PC-9 (cell line): ENCODE data around the gene NUMB. TPM values are rescaled to one million over a fixed set of nuclear protein-coding genes. Genes with fewer than 3 reads are reported as not detected.

Experiments
- BruUV-seq: library from RNA; stranded (reverse); fragments of 400-500 nt; replicated peaks from 2 replicates; lab custom pipeline; 2021; lab: Mats Ljungman, UMichigan
- CTCF ChIA-PET: fragments of 300-600 bp; sonication (Branson Sonifier 250); formaldehyde crosslinking; loops from one replicate; lab custom pipeline; 2022; ENCODE audit warnings: antibody characterized with exemption; lab: Charles Lee
- POLR2A ChIA-PET: fragments of 300-600 bp; sonication (Branson Sonifier 250); formaldehyde crosslinking; loops from one replicate; lab custom pipeline; 2022; ENCODE audit warnings: antibody characterized with exemption; ENCODE audit not compliant: unreplicated experiment; lab: Charles Lee
- DNase-seq, 2 experiments: peaks; one replicate each; pipeline versions ENCODE4 v3.0.0 to v3.0.0-alpha.2; 2015 to 2022; ENCODE audit warnings: mixed read lengths in 1 of 2
- H2AFZ ChIP-seq: fragments of 200-600 bp; sonication (generic); 2 replicates; pipeline ENCODE4 v1.8.1; 2017; ENCODE audit warnings: antibody characterized with exemption
- H3F3A ChIP-seq: fragments of 200-600 bp; sonication (generic); 2 replicates; pipeline ENCODE4 v1.8.1; 2017; ENCODE audit warnings: antibody characterized with exemption, mild to moderate bottlenecking, low read depth; ENCODE audit not compliant: insufficient read depth
- H3K27ac ChIP-seq: fragments of 200-600 bp; sonication (generic); 2 replicates; pipeline ENCODE4 v1.6.1; 2016; ENCODE audit warnings: mixed run types
- H3K27me3 ChIP-seq: fragments of 200-600 bp; sonication (generic); 2 replicates; pipeline ENCODE4 v1.6.1; 2016; ENCODE audit warnings: low read depth, mixed run types; ENCODE audit not compliant: insufficient read depth
- H3K36me3 ChIP-seq: fragments of 200-600 bp; sonication (generic); 2 replicates; pipeline ENCODE4 v1.6.1; 2016; ENCODE audit warnings: low read depth, mixed run types
- H3K4me1 ChIP-seq: fragments of 200-600 bp; sonication (generic); replicated peaks from 2 replicates; pipeline ENCODE4 v1.6.1; 2016; ENCODE audit warnings: mixed run types; ENCODE audit not compliant: insufficient read depth
- H3K4me2 ChIP-seq: fragments of 200-600 bp; sonication (generic); 2 replicates; pipeline ENCODE4 v1.6.1; 2017; ENCODE audit warnings: mixed run types
- H3K4me3 ChIP-seq: fragments of 200-600 bp; sonication (generic); 2 replicates; pipeline ENCODE4 v1.6.1; 2016; ENCODE audit warnings: mixed run types
- H3K79me2 ChIP-seq: fragments of 200-600 bp; sonication (generic); 2 replicates; pipeline ENCODE4 v1.6.1; 2017; ENCODE audit warnings: low read depth, mixed run types
- H3K9me2 ChIP-seq: fragments of 200-600 bp; sonication (generic); 2 replicates; pipeline ENCODE4 v1.8.1; 2017; ENCODE audit warnings: mild to moderate bottlenecking; ENCODE audit not compliant: insufficient read depth
- H3K9me3 ChIP-seq: fragments of 200-600 bp; sonication (generic); 2 replicates; pipeline ENCODE4 v1.8.1; 2016; ENCODE audit warnings: low read depth; ENCODE audit not compliant: insufficient read depth
- H4K20me1 ChIP-seq: fragments of 200-600 bp; sonication (generic); 2 replicates; pipeline ENCODE4 v1.8.1; 2017; ENCODE audit not compliant: insufficient read depth
- EZH2 ChIP-seq: fragments of 200-600 bp; sonication (generic); IDR thresholded peaks from 2 replicates; pipeline ENCODE4 v1.8.0; 2017; ENCODE audit warnings: antibody characterized with exemption, low read depth
- intact Hi-C: fragments of 100-400 bp; cut with micrococcal nuclease; formaldehyde crosslinking; loops from one replicate; pipeline ENCODE4 v1.10.0; 2022; ENCODE audit not compliant: unreplicated experiment
- total RNA-seq: library from RNA; stranded (reverse); gene quantifications from 2 replicates; pipeline ENCODE4 v1.2.3, GENCODE V29; 2021
- TF ChIP-seq, protein P1 (sequence below): fragments of 200-600 bp; sonication (generic); conservative IDR thresholded peaks from 2 replicates; pipeline ENCODE4 v1.6.1; 2017; ENCODE audit warnings: mixed run types, antibody characterized with exemption, mild to moderate bottlenecking, moderate library complexity

Gene NUMB
- total RNA-seq, 1 experiment from 2014 or later: 64.5 TPM

DNA sequence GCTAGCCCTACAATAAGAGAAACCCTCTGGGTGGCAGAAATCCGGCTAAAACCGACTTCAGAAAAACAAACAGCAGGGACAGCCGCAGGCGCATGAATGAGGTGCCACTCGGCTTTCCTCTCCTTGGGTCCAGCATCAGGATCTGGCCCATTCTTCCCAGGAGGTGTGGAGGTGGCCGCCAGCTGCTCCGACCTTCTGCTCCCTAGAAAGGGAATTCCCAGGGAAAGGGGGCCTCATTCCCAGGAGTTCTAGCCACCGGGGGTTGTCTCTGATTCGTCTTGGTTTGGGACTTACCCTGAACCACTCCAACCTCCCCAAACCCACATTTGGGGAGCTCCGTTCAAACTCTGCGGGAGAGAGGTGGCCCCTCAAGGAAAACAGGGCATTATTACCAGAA, 208.0 kb downstream of the NUMB start:
- Histone ChIP-seq H3K4me2 (no peak overlapping the region), H3K27me3 (no peaks in the 10 kb centered on the region), H3K4me1 (no peaks in the 10 kb centered on the region), H3K9me2 (no peaks in the 10 kb centered on the region), H4K20me1 (no peaks in the 10 kb centered on the region), H3F3A (no peaks in the 10 kb centered on the region), H3K4me3 (no peak overlapping the region), H3K79me2 (no peaks in the 10 kb centered on the region), H3K27ac (no peak overlapping the region), H3K36me3 (no peaks in the 10 kb centered on the region), H3K9me3 (no peaks in the 10 kb centered on the region), H2AFZ (no peak overlapping the region)
- TF ChIP-seq EZH2: no peak
- TF ChIP-seq, protein P1, sequence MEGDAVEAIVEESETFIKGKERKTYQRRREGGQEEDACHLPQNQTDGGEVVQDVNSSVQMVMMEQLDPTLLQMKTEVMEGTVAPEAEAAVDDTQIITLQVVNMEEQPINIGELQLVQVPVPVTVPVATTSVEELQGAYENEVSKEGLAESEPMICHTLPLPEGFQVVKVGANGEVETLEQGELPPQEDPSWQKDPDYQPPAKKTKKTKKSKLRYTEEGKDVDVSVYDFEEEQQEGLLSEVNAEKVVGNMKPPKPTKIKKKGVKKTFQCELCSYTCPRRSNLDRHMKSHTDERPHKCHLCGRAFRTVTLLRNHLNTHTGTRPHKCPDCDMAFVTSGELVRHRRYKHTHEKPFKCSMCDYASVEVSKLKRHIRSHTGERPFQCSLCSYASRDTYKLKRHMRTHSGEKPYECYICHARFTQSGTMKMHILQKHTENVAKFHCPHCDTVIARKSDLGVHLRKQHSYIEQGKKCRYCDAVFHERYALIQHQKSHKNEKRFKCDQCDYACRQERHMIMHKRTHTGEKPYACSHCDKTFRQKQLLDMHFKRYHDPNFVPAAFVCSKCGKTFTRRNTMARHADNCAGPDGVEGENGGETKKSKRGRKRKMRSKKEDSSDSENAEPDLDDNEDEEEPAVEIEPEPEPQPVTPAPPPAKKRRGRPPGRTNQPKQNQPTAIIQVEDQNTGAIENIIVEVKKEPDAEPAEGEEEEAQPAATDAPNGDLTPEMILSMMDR: no peak
- no peak for DNase-seq
- ChIA-PET CTCF (no interaction called here), POLR2A (no interaction called here)
- intact Hi-C loops: no loop called here
- BruUV-seq: no TSS peak

GRCh38 chr14:73249564-73250316, 208.6 kb downstream of the NUMB start:
- POLR2A ChIA-PET: no interaction called here
- Histone ChIP-seq H3K4me2 (no peak overlapping the region), H3K4me3 (no peak overlapping the region), H3K36me3 (no peaks in the 10 kb centered on the region), H4K20me1 (no peaks in the 10 kb centered on the region), H3K9me2 (no peaks in the 10 kb centered on the region), H2AFZ (no peak overlapping the region), H3K9me3 (no peaks in the 10 kb centered on the region), H3F3A (no peaks in the 10 kb centered on the region), H3K27me3 (0 out of 2 replicates have a peak, but pooled peaks cover under 1% of the 10 kb centered on the region), H3K4me1 (no peaks in the 10 kb centered on the region), H3K79me2 (no peaks in the 10 kb centered on the region), H3K27ac (no peak overlapping the region)
- intact Hi-C loops: no loop called here
- DNase-seq: no peak
- no TSS peak for BruUV-seq
- CTCF ChIA-PET: no interaction called here
- TF ChIP-seq, protein P1: no peak
- TF ChIP-seq EZH2: no peak

GRCh38 chr14:73249108-73249507, 209.2 kb downstream of the NUMB start:
- ChIA-PET POLR2A (no interaction called here), CTCF (interaction anchor here (0.6 kb wide), 1 partner anchor 117 kb away, joined by 15 read pairs; no protein-coding TSS in a partner anchor)
- no peak for DNase-seq
- peak overlapping the region; percentile 41; the same call in 1 of the 2 replicates for H2AFZ ChIP-seq
- H3K79me2 ChIP-seq: no peaks in the 10 kb centered on the region
- no peaks in the 10 kb centered on the region for H4K20me1 ChIP-seq
- H3K4me3 ChIP-seq: no peak overlapping the region
- H3K4me2 ChIP-seq: 0 out of 2 replicates have a peak overlapping the region, but pooled peaks have one; percentile 7
- no peaks in the 10 kb centered on the region for H3F3A ChIP-seq
- 0 out of 2 replicates have a peak, but pooled peaks cover 6% of the 10 kb centered on the region for H3K27me3 ChIP-seq
- no peaks in the 10 kb centered on the region for H3K9me3 ChIP-seq
- TF ChIP-seq, protein P1: no peak
- no peak for TF ChIP-seq EZH2
- H3K36me3 ChIP-seq: no peaks in the 10 kb centered on the region
- BruUV-seq: no TSS peak
- H3K4me1 ChIP-seq: no peaks in the 10 kb centered on the region
- intact Hi-C loops: no loop called here
- H3K27ac ChIP-seq: no peak overlapping the region
- no peaks in the 10 kb centered on the region for H3K9me2 ChIP-seq
